GM15510 (cell line): Measurements from ENCODE around the gene TNFAIP2.

Experiments
- POLR2A ChIP-seq: IDR thresholded peaks from 3 replicates; pipeline ENCODE4 v1.6.1; 2011; ENCODE audit warnings: borderline replicate concordance; ENCODE audit not compliant: insufficient read length; ENCODE audit errors: extremely low read depth

The TNFAIP2 gene

GRCh38 chr14:103100281-103101121, 22.8 kb upstream of the TNFAIP2 start:
- TF ChIP-seq POLR2A, result no peak

GRCh38 chr14:103101257-103101962, 21.9 kb upstream of the TNFAIP2 start:
- TF ChIP-seq POLR2A, result no peak

DNA sequence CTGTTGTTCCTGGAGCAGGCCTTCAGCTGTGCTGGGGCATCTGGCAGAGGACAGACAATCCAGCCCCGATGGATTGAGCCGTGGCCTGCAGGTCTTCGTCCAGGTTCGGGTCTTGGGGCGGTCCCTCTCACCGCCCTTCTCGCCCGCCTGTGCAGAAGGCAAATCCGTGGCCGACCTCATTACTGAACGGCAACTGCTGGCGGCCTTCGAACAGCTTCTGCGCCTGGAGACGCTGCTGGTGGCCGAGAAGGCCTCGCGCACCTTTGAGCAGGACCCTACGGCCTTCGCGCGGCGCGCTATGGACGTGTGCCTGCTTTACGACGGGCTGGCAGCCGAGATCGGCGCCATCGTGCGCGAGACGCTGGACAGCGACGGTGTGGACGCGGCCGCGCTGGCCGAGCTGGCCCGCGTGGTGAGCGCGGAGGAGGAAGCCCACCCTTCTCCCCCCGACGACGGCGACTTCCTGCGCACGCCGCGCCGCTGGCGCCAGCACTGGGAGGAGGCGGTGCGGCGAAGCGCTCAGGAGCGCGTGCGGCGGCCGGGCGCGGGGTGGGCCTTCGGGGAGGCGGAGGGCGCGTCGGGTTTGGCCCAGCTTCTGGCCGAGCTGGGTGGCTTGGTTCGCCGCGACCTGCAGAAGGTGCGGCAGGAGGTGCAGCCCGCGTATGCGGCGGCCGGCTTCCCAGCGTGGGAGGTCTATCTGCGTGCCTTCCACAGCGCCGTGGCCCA, 21.1 kb upstream of the TNFAIP2 start:
- TF ChIP-seq POLR2A, result no peak

DNA sequence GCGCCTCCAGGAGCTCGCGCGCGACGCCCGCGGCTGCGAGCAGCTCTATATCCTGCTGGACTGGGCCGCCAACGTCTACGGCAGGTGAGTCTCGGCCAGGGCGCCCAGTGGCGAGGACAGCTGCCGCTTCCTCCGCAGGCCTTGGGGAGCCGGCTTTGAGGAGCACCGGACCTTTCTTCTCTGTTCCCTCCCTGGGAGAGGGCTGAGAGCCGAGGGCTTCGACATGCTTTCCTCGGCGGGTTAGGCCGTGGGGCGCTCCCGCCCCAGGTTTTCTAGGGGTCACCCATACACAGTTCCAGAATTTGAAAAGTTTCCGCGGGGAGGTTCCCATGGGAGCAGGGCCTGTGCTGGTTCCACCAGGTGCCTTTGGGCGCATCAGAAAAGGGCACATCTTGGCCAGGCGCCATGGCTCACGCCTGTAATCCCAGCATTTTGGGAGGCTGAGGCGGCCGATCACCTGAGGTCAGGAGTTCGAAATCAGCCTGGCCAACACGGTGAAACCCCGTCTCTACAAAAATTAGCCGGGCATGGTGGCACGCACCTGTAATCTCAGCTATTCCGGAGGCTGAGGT, 20.5 kb upstream of the TNFAIP2 start:
- TF ChIP-seq POLR2A, result no peak

GRCh38 chr14:103103461-103104388, 19.5 kb upstream of the TNFAIP2 start:
- TF ChIP-seq POLR2A, result no peak

DNA sequence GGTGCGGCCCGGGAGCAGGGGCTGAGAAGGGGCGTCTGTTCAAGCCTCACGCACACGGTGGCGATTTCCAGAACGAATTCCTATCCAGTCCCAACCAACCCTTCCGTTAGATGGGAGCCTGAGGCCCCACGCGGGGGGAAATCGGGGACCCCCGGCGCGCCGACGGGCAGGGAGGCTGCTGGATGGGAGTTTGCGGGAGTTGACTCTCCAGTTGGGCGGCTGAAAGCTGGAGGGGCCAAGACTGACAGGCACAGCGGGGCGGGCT, 18.9 kb upstream of the TNFAIP2 start:
- no peak for TF ChIP-seq POLR2A

GRCh38 chr14:103104654-103105452, 18.4 kb upstream of the TNFAIP2 start:
- TF ChIP-seq POLR2A, result no peak

DNA sequence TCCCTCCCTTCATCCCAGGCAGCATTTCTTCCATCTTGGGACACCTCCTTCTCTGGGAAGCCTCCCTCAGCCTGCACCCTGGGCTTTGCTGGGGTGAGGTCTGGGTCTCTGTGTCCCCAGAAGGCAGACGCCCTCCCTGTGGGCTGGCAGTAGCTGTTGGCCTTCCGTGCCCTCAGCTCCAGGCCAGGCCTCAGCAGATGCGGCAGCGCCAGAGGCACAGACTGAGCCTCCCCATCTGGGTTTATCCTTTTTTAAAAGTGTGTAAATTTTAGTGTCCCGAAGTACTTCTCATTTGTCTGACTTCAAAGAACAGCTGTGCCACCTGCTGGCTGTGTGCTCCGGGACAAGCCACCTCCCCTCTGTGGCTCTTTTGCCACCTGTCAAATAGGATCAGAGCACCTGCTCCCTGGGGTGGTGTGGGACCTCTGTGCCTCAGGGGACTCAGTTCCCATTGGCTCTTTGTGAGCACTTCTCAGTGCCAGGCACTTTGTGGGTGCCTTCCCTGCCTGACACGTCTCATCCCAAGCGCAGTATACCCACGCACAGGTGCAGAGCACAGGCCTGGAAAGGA, 17.6 kb upstream of the TNFAIP2 start:
- no peak for TF ChIP-seq POLR2A

- no peak for TF ChIP-seq POLR2A
Observed at GRCh38 chr14:103107455-103107854, 15.8 kb upstream of the TNFAIP2 start.

GRCh38 chr14:103107941-103108748, 15.1 kb upstream of the TNFAIP2 start:
- TF ChIP-seq POLR2A, result no peak

- TF ChIP-seq POLR2A, result no peak
Observed at GRCh38 chr14:103108749-103109207, 14.5 kb upstream of the TNFAIP2 start.

DNA sequence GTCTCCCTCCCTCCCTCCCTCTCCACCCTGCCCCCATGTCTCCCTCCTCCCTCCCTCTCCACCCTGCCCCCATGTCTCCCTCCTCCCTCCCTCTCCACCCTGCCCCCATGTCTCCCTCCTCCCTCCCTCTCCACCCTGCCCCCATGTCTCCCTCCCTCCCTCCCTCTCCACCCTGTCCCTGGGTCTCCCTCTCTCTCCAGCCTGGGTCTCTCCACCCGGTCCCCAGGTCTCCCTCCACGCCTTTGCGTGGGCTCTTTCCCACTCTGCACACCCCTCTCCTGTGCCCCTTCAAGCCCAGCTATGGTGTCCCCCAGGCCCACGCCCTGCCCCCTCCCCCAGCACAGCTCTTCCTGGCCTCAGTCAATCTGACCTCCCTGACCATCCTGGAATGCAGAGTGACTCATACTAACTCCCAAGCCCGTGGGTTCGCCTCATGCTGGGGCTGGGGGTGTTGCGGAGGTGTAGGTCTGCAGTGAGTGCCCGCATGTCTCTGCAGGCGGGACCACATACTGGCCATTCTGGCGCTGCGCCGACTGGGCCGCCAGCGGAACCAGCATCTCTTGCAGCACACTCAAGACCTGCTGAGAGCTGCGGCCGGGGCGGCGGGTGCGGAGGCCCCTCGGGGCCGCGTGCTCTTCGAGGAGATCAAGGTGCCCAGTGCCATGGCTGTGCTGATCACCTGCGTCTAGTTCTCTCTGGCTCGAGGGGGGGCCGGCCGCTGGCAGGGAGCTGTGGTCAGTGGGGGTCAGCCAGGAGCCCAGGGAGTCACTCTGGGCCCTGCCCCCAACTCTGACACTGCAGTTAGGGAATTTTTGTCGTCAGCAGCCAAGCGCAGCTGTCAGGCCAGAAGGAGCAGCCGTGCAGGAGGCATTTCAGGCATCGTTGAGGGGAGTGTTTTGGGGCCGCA, 13.5 kb upstream of the TNFAIP2 start:
- TF ChIP-seq POLR2A, result no peak

- no peak for TF ChIP-seq POLR2A
Observed at GRCh38 chr14:103110681-103111231, 12.5 kb upstream of the TNFAIP2 start.
